ENCODE data around the gene CHST3. TPM values are rescaled to one million over a fixed set of nuclear protein-coding genes. Genes with fewer than 3 reads are reported as not detected.
A peak's percentile ranks its signal among the peaks of the same experiment; 100 is the strongest.

Gene CHST3
- total and polyA plus RNA-seq, 4 experiments from 2014 or later: not detected

DNA sequence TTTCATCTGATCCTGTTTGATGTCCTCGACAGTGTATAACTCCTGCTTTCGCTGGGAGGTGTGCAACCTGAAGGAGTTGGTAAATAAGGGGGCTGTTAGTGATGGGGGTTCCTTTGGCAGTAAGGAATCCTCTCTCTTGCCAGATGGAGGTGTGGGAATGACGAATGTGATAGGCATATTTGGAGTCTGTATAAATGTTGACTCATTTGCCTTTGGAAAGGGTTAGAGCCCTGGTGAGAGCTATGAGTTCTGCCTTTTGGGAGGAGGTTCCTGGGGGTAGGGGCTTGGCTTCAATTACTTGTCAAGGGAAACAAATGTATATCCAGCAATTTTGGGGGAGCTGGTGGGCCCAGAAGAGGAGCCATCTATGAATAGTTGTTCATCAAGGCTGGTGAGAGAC, 11.4 kb upstream of the CHST3 start:
- no peaks in the 10 kb centered on the region for H3K4me1 Mint-ChIP-seq
- ChIA-PET POLR2A (ENCODE audit: partially characterized antibody) (no interaction called here), CTCF (ENCODE audit: partially characterized antibody) (no interaction called here)
- DNase-seq: no peak
- Histone ChIP-seq H3K4me1 (ENCODE audit: insufficient read depth, low read length) (no peaks in the 10 kb centered on the region), H3K27ac (ENCODE audit: low read depth, low read length) (no peak overlapping the region), H3K4me3 (ENCODE audit: low read length in 2 of 2) (no peak overlapping the region), H3K9me3 (ENCODE audit: control insufficient read depth in 1 of 2, low read length in 2 of 2) (peaks cover 0 to 10% of the 10 kb centered on the region in 2 donors), H3K36me3 (ENCODE audit: insufficient read depth, low read length) (no peaks in the 10 kb centered on the region), H3K27me3 (ENCODE audit: insufficient read depth, low read length) (no peaks in the 10 kb centered on the region)
- H3K9me3 Mint-ChIP-seq: peaks cover 0 to 42% (median 22%) of the 10 kb centered on the region in 8 donors
- intact Hi-C loops (cut with micrococcal nuclease): no loop called here
- H3K27ac Mint-ChIP-seq: no peak overlapping the region
- H3K4me3 Mint-ChIP-seq: no peak overlapping the region
- peaks cover 2 to 4% of the 10 kb centered on the region in 2 donors for H3K27me3 Mint-ChIP-seq
- H3K36me3 Mint-ChIP-seq: peaks cover 4 to 10% of the 10 kb centered on the region in 2 donors

DNA sequence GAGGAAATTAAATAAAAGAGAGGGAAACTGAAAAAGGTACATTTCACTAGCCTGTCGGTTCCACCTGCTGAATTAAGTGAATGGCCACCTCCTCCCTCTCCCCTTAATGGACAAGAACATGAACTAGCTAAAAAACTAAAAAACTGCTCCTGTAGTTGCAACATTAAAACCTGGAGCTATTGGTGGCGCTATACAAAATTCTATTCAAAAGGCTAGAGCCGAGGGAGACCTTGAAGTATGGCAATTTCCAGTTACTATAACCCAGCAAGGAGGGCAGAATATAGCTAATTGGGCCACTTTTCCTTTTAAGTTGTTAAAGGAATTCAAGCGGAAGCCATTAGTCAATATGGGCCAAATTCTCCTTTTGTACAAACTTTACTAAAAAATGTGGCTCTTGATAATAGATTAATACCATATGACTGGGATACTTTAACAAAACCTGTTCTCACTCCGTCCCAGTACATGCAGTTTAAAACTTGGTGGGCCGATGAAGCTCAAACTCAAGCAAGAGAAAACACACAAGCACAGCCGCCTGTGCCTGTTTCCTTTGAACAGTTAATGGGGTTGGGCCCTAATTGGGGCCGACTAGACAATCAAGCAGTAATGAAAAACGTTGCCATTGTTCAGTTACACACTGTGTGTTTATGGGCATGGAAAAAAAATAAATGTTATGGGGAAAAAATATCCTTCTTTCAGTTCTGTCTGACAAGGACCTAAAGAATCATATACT, 6.5 kb upstream of the CHST3 start:
- Histone ChIP-seq H3K4me3 (ENCODE audit: low read length in 2 of 2) (no peak overlapping the region), H3K27me3 (ENCODE audit: insufficient read depth, low read length) (no peaks in the 10 kb centered on the region), H3K9me3 (ENCODE audit: control insufficient read depth in 1 of 2, low read length in 2 of 2) (peaks cover 0 to 4% of the 10 kb centered on the region in 2 donors), H3K36me3 (ENCODE audit: insufficient read depth, low read length) (no peaks in the 10 kb centered on the region), H3K4me1 (ENCODE audit: insufficient read depth, low read length) (no peaks in the 10 kb centered on the region), H3K27ac (ENCODE audit: low read depth, low read length) (no peak overlapping the region)
- H3K4me1 Mint-ChIP-seq: no peaks in the 10 kb centered on the region
- no peak overlapping the region for H3K27ac Mint-ChIP-seq
- DNase-seq: no peak
- peaks cover 0 to 2% of the 10 kb centered on the region in 2 donors for H3K36me3 Mint-ChIP-seq
- POLR2A ChIA-PET (ENCODE audit: partially characterized antibody): no interaction called here
- peaks cover 8 to 17% of the 10 kb centered on the region in 2 donors for H3K27me3 Mint-ChIP-seq
- H3K9me3 Mint-ChIP-seq: peaks cover 0 to 23% (median 5%) of the 10 kb centered on the region in 8 donors
- H3K4me3 Mint-ChIP-seq: no peak overlapping the region
- intact Hi-C loops (cut with micrococcal nuclease): no loop called here
- CTCF ChIA-PET (ENCODE audit: partially characterized antibody): interaction anchor here (3.0 kb wide), 1 partner anchor 61 kb away, joined by 7 read pairs; no protein-coding TSS in a partner anchor

DNA sequence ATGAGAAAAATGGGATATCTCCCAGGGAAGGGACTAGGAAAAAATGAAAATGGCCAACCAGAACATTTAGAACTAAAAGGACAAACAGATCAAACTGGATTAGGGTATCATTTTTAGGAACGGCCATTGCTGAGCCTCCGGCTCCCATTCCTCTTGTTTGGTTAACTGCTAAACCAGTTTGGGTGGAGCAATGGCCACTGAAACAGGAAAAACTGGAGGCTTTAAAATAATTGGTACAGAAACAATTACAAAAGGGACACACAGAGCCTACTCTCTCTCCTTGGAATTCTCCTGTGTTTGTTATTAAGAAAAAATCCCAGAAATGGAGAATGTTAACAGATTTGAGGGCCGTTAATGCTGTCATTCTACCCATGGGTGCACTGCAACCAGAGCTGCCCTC, 4.7 kb upstream of the CHST3 start:
- Mint-ChIP-seq H3K9me3 (peaks cover 0 to 20% (median 4%) of the 10 kb centered on the region in 8 donors), H3K4me3 (no peak overlapping the region), H3K27ac (no peak overlapping the region), H3K27me3 (peaks cover 13 to 23% of the 10 kb centered on the region in 2 donors), H3K4me1 (peaks cover 0 to 3% (median 1%) of the 10 kb centered on the region in 4 donors), H3K36me3 (peaks cover 0 to 2% of the 10 kb centered on the region in 2 donors)
- ChIA-PET POLR2A (ENCODE audit: partially characterized antibody) (no interaction called here), CTCF (ENCODE audit: partially characterized antibody) (interaction anchor here (1.3 kb wide), 1 partner anchor 26 kb away, joined by 3 read pairs; no protein-coding TSS in a partner anchor)
- H3K9me3 ChIP-seq (ENCODE audit: control insufficient read depth in 1 of 2, low read length in 2 of 2): peaks cover 0 to 4% of the 10 kb centered on the region in 2 donors
- no peak for DNase-seq
- no peaks in the 10 kb centered on the region for H3K4me1 ChIP-seq (ENCODE audit: insufficient read depth, low read length)
- H3K27ac ChIP-seq (ENCODE audit: low read depth, low read length): no peak overlapping the region
- H3K36me3 ChIP-seq (ENCODE audit: insufficient read depth, low read length): no peaks in the 10 kb centered on the region
- intact Hi-C loops (cut with micrococcal nuclease): no loop called here
- no peaks in the 10 kb centered on the region for H3K27me3 ChIP-seq (ENCODE audit: insufficient read depth, low read length)
- H3K4me3 ChIP-seq (ENCODE audit: low read length in 2 of 2): no peak overlapping the region

DNA sequence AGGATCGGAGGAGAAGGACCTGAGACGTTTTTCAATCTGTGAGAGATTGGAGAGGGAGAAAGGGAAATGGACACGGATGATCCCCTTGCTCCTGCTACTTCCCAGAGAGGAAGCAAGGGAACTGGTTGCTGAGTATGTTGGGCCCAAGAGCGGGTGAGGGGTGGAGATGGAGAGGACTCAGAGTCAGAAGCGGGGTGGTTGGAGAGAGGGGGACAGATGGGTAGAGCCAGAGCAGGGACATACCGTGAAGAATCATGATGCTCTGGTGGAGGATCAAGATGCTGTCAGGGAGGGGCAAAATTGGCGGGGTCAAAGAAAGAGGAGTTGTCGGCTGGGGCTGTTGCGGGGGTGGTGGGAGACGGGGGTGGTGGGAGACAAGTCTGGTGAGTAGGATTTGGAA, 2.4 kb upstream of the CHST3 start:
- intact Hi-C loops (cut with micrococcal nuclease): no loop called here
- H3K4me3 ChIP-seq (ENCODE audit: low read length in 2 of 2): no peak overlapping the region
- peaks cover 7% of the 10 kb centered on the region for H3K4me1 ChIP-seq (ENCODE audit: insufficient read depth, low read length)
- Mint-ChIP-seq H3K4me3 (peak overlapping the region in 1 of 8 donors; percentile 38), H3K36me3 (no peaks in the 10 kb centered on the region), H3K4me1 (peaks cover 1 to 11% (median 8%) of the 10 kb centered on the region in 4 donors), H3K27ac (no peak overlapping the region), H3K27me3 (peaks cover 27 to 35% of the 10 kb centered on the region in 2 donors), H3K9me3 (peaks cover 0 to 3% (median 0%) of the 10 kb centered on the region in 8 donors)
- H3K9me3 ChIP-seq (ENCODE audit: control insufficient read depth in 1 of 2, low read length in 2 of 2): no peaks in the 10 kb centered on the region
- H3K27me3 ChIP-seq (ENCODE audit: insufficient read depth, low read length): peaks cover 11% of the 10 kb centered on the region
- no peak for DNase-seq
- no peak overlapping the region for H3K27ac ChIP-seq (ENCODE audit: low read depth, low read length)
- ChIA-PET CTCF (ENCODE audit: partially characterized antibody) (no interaction called here), POLR2A (ENCODE audit: partially characterized antibody) (no interaction called here)
- no peaks in the 10 kb centered on the region for H3K36me3 ChIP-seq (ENCODE audit: insufficient read depth, low read length)

DNA sequence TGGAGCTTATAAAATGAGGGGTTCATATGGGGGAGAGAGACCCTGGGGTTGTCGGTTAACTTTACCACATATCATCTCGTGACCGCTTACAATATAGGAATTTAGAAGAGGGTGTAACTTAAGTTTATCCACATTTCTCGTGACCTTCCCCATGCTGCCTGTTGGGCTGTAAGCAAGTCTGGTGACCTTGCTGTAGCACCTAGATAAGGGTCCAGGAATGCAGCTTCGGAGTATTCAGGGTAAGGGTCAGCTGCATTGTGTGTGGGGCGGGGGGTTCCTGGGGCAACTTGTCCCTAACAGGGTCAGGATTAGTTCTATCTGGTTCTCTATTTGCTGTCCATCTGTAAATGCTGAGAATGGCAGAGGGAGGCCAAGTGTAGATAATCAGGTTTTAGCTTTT, 1.3 kb upstream of the CHST3 start:
- intact Hi-C loops (cut with micrococcal nuclease): no loop called here
- ChIA-PET CTCF (ENCODE audit: partially characterized antibody) (no interaction called here), POLR2A (ENCODE audit: partially characterized antibody) (no interaction called here)
- Mint-ChIP-seq H3K27ac (no peak overlapping the region), H3K9me3 (no peaks in the 10 kb centered on the region), H3K27me3 (peaks cover 29 to 40% of the 10 kb centered on the region in 2 donors), H3K4me1 (peaks cover 1 to 13% (median 9%) of the 10 kb centered on the region in 4 donors), H3K4me3 (peak overlapping the region in 6 of 8 donors; percentile 28 to 64 (median 53)), H3K36me3 (no peaks in the 10 kb centered on the region)
- H3K27me3 ChIP-seq (ENCODE audit: insufficient read depth, low read length): peaks cover 11% of the 10 kb centered on the region
- no peak overlapping the region for H3K4me3 ChIP-seq (ENCODE audit: low read length in 2 of 2)
- no peak for DNase-seq
- H3K36me3 ChIP-seq (ENCODE audit: insufficient read depth, low read length): no peaks in the 10 kb centered on the region
- no peaks in the 10 kb centered on the region for H3K9me3 ChIP-seq (ENCODE audit: control insufficient read depth in 1 of 2, low read length in 2 of 2)
- H3K4me1 ChIP-seq (ENCODE audit: insufficient read depth, low read length): peaks cover 7% of the 10 kb centered on the region
- H3K27ac ChIP-seq (ENCODE audit: low read depth, low read length): no peak overlapping the region

DNA sequence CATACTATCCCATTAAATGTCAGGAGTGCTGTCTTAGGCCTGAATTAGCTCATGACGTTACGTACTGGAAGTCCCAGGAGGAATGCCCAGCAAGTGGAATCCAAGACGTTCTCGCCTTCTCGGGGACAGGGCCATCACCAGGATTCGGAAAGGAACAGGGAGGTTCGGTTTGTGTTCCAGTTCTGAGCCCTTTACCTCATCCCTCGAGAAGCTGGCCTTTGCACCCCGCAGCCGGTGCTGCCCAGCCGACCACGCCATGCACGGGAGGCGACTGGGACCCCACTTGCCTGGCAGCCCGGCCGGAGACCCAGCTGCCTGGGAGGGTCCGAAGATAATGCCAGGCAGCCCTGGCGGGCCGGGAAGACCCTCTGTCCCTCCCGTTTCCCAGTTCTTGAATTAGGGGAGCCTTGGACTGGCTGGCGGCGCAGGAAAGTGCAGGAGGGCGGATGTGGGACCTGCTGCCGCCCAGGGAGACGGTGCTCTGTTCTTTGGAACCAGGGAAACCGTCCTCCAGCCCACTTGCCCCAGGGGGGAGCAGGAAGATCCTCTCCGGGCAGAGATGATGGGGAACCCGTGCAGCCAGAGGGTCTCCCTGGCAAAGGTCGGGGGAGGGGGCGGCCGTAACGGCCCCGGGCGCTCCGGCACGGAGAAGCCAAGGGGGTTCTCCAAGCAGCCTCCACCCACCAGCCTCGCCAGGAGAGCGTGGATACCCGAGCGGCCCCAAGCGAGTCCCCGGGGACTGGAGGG, 671 bp upstream of the CHST3 start:
- H3K36me3 ChIP-seq (ENCODE audit: insufficient read depth, low read length): no peaks in the 10 kb centered on the region
- Mint-ChIP-seq H3K4me3 (peak overlapping the region in 7 of 8 donors; percentile 28 to 64 (median 49)), H3K9me3 (no peaks in the 10 kb centered on the region), H3K36me3 (no peaks in the 10 kb centered on the region), H3K4me1 (peaks cover 1 to 13% (median 9%) of the 10 kb centered on the region in 4 donors), H3K27me3 (peaks cover 29 to 40% of the 10 kb centered on the region in 2 donors), H3K27ac (no peak overlapping the region)
- no peak overlapping the region for H3K27ac ChIP-seq (ENCODE audit: low read depth, low read length)
- peaks cover 11% of the 10 kb centered on the region for H3K27me3 ChIP-seq (ENCODE audit: insufficient read depth, low read length)
- CTCF ChIA-PET (ENCODE audit: partially characterized antibody): no interaction called here
- H3K4me3 ChIP-seq (ENCODE audit: low read length in 2 of 2): no peak overlapping the region
- intact Hi-C loops (cut with micrococcal nuclease): no loop called here
- POLR2A ChIA-PET (ENCODE audit: partially characterized antibody): no interaction called here
- H3K9me3 ChIP-seq (ENCODE audit: control insufficient read depth in 1 of 2, low read length in 2 of 2): no peaks in the 10 kb centered on the region
- H3K4me1 ChIP-seq (ENCODE audit: insufficient read depth, low read length): peaks cover 7% of the 10 kb centered on the region
- no peak for DNase-seq

DNA sequence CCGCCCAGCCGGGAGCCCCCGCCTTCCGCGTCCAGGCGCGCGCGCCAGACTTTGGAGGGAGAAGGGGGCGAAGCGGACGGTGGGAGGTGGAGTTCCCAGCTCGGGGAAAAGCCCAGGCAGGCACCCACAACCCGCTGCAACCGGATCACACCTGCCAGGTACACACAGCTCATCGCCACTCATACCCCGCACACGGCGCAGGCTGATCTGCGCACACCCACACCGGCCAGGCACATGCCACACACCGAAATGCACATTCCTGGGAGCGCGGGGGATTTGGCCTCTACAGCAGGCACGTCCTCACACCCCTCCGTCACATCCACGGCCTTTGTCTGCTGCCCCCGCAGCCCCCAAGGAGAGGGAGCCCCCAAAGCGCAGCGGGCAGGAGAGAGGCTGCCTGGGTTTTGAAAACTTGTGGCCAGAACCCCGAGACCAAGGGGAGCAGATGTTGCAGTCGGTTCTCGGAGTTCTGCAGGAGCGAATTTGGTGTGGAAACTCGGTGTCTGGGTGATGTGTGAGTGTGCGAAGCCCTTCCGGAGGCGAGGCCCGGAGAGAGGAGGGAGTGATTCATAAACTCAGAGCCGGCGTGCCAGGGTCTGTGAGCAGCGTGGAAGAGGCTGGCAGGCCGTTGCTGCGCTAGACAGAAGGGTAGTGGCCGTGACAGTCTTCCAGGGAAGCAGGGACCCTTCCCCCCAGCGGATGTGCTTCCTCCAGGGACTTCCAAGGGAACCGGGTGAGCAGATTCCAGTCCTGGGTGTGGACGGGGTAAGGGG, 734 bp downstream of the CHST3 start:
- H3K9me3 ChIP-seq (ENCODE audit: control insufficient read depth in 1 of 2, low read length in 2 of 2): no peaks in the 10 kb centered on the region
- peaks cover 7% of the 10 kb centered on the region for H3K4me1 ChIP-seq (ENCODE audit: insufficient read depth, low read length)
- H3K27me3 Mint-ChIP-seq: peaks cover 29 to 32% of the 10 kb centered on the region in 2 donors
- H3K4me1 Mint-ChIP-seq: peaks cover 1 to 13% (median 9%) of the 10 kb centered on the region in 4 donors
- H3K9me3 Mint-ChIP-seq: no peaks in the 10 kb centered on the region
- peak overlapping the region; percentile 52 to 85 (median 64) for H3K4me3 Mint-ChIP-seq
- no peak for DNase-seq
- H3K4me3 ChIP-seq (ENCODE audit: low read length in 2 of 2): no peak overlapping the region
- peaks cover 11% of the 10 kb centered on the region for H3K27me3 ChIP-seq (ENCODE audit: insufficient read depth, low read length)
- CTCF ChIA-PET (ENCODE audit: partially characterized antibody): no interaction called here
- H3K36me3 ChIP-seq (ENCODE audit: insufficient read depth, low read length): no peaks in the 10 kb centered on the region
- intact Hi-C loops (cut with micrococcal nuclease): no loop called here
- no peak overlapping the region for H3K27ac Mint-ChIP-seq
- no peak overlapping the region for H3K27ac ChIP-seq (ENCODE audit: low read depth, low read length)
- H3K36me3 Mint-ChIP-seq: no peaks in the 10 kb centered on the region
- POLR2A ChIA-PET (ENCODE audit: partially characterized antibody): no interaction called here

Data from CD4-positive, alpha-beta memory T cell (primary cell).